ENCODE measurements around the gene GCAT. TPM values are rescaled to one million over a fixed set of nuclear protein-coding genes. Genes with fewer than 3 reads are reported as not detected.

GCAT gene
- total and polyA plus RNA-seq, 2 of the 13 experiments (the other 11 are each of a cell fraction or from before 2014, with no cell fraction given): 28.0 to 50.3 TPM

DNA sequence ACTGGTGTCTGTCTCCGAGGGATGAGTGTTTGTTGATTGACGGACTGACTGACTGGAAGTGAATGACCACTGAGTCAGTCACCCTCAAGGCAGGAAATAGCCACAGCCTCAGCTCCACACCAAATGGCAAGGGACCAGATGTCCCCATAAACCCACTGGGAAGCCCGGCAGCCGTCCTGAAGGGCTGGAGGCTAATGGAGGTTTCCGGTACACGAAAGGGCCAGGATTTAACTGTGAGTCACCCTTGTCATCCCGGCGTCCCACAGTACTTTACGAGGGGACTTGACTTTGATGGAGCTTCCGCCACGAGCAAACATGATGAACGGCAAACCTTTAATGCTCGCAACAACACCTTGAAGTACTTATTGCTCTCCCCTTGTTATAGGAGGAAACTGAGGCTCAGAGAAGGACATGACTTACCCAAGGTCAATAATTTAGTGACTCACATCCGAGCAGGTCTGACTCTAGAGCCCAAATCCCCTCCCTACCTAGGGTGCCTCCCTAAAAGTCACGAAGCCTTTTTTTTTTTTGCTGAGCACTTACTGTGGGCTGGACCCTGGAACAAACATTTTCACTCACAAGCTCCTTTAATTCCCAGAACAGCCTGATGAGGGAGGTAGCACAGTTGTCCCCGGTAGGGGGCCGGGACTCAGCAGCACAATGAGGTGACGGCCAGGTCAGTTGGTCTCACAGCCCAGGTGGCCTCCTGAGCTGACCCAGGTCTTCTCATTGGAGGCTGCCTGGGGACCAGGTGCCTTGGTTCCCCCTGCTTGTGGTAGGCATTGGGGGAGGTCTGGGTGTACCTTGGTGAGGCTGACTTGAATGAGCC lies 25.2 kb upstream of the GCAT start (continued):
- TF ChIP-seq, protein P1, sequence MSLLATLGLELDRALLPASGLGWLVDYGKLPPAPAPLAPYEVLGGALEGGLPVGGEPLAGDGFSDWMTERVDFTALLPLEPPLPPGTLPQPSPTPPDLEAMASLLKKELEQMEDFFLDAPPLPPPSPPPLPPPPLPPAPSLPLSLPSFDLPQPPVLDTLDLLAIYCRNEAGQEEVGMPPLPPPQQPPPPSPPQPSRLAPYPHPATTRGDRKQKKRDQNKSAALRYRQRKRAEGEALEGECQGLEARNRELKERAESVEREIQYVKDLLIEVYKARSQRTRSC (CRISPR knock-in tag; IDR thresholded peaks at IDR 0.05; ENCODE audit: low read depth): no peak
- TF ChIP-seq CEBPG (CRISPR knock-in tag; IDR thresholded peaks at IDR 0.05) (no peak), ZNF234 (CRISPR knock-in tag; conservative IDR thresholded peaks at IDR 0.05) (no peak), ISL2 (CRISPR knock-in tag; IDR thresholded peaks at IDR 0.05) (no peak), ZNF256 (CRISPR knock-in tag; conservative IDR thresholded peaks at IDR 0.05) (no peak), GABPB1 (CRISPR knock-in tag; IDR thresholded peaks at IDR 0.05) (peak; percentile 26; the same call in 1 of the 2 replicates), ZNF543 (CRISPR knock-in tag; IDR thresholded peaks at IDR 0.05) (no peak), DDIT3 (CRISPR knock-in tag; IDR thresholded peaks at IDR 0.05) (no peak), ZNF414 (CRISPR knock-in tag; IDR thresholded peaks at IDR 0.05) (no peak), STAT5B (CRISPR knock-in tag; IDR thresholded peaks at IDR 0.05) (no peak), ZNF3 (CRISPR knock-in tag; IDR thresholded peaks at IDR 0.05) (peak; percentile 99), RXRB (CRISPR knock-in tag; IDR thresholded peaks at IDR 0.05; ENCODE audit: borderline replicate concordance) (no peak), ZNF777 (CRISPR knock-in tag; IDR thresholded peaks at IDR 0.05) (no peak), NKX3-1 (CRISPR knock-in tag; IDR thresholded peaks at IDR 0.05) (no peak), ELF3 (CRISPR knock-in tag; IDR thresholded peaks at IDR 0.05) (peak; percentile 45), ONECUT2 (CRISPR knock-in tag; IDR thresholded peaks at IDR 0.05) (no peak), GRHL1 (CRISPR knock-in tag; conservative IDR thresholded peaks at IDR 0.05) (no peak), FOXJ3 (CRISPR knock-in tag; IDR thresholded peaks at IDR 0.05; ENCODE audit: borderline replicate concordance) (no peak), ZBTB38 (CRISPR knock-in tag; IDR thresholded peaks at IDR 0.05) (no peak), TAF1 (CRISPR knock-in tag; IDR thresholded peaks at IDR 0.05) (no peak), FOXC1 (CRISPR knock-in tag; IDR thresholded peaks at IDR 0.05; ENCODE audit: borderline replicate concordance) (no peak), ZNF292 (CRISPR knock-in tag; IDR thresholded peaks at IDR 0.05; ENCODE audit: borderline replicate concordance, low read depth) (no peak), HDAC2 (CRISPR knock-in tag; IDR thresholded peaks at IDR 0.05) (peak; percentile 27; the same call in 1 of the 2 replicates), TGIF2 (CRISPR knock-in tag; IDR thresholded peaks at IDR 0.05) (no peak), ZNF615 (CRISPR knock-in tag; IDR thresholded peaks at IDR 0.05; ENCODE audit: borderline replicate concordance) (no peak)
- TF ChIP-seq, protein P2, sequence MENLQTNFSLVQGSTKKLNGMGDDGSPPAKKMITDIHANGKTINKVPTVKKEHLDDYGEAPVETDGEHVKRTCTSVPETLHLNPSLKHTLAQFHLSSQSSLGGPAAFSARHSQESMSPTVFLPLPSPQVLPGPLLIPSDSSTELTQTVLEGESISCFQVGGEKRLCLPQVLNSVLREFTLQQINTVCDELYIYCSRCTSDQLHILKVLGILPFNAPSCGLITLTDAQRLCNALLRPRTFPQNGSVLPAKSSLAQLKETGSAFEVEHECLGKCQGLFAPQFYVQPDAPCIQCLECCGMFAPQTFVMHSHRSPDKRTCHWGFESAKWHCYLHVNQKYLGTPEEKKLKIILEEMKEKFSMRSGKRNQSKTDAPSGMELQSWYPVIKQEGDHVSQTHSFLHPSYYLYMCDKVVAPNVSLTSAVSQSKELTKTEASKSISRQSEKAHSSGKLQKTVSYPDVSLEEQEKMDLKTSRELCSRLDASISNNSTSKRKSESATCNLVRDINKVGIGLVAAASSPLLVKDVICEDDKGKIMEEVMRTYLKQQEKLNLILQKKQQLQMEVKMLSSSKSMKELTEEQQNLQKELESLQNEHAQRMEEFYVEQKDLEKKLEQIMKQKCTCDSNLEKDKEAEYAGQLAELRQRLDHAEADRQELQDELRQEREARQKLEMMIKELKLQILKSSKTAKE (CRISPR knock-in tag; IDR thresholded peaks at IDR 0.05; ENCODE audit: borderline replicate concordance): no peak
